SK-N-SH treated with all-trans-retinoic acid at 6 μM for 48 hours (cell line): ENCODE data around the gene SYNDIG1.

ENCODE experiments used
- ATAC-seq: fragments of 200-7000 bp; cut with Tn5 transposase; 3 replicates; pipeline ENCODE4 v1.9.1; 2020; ENCODE audit warnings: mild to moderate bottlenecking, moderate library complexity
- ARNTL ChIP-seq: fragments of 450-650 bp; formaldehyde crosslinking; IDR thresholded peaks from 2 replicates; pipeline ENCODE4 v1.5.0; 2020; ENCODE audit warnings: low read depth, mild to moderate bottlenecking, moderate library complexity, borderline replicate concordance
- BACH2 ChIP-seq: fragments of 250-450 bp; sonication (Bioruptor Pico); IDR thresholded peaks from 2 replicates; pipeline ENCODE4 v1.9.0; 2021; ENCODE audit warnings: mild to moderate bottlenecking, borderline replicate concordance
- CSDC2 ChIP-seq: fragments of 250-450 bp; sonication (Bioruptor Pico); IDR thresholded peaks from 2 replicates; pipeline ENCODE4 v1.5.0; 2020; ENCODE audit warnings: mild to moderate bottlenecking, moderate library complexity
- ESRRG ChIP-seq: fragments of 250-450 bp; sonication (Bioruptor Pico); IDR thresholded peaks from 2 replicates; pipeline ENCODE4 v1.6.1; 2021; ENCODE audit warnings: mild to moderate bottlenecking
- GLIS3 ChIP-seq: fragments of 250-450 bp; sonication (Bioruptor Pico); IDR thresholded peaks from 2 replicates; pipeline ENCODE4 v1.5.0; 2020; ENCODE audit warnings: mild to moderate bottlenecking, moderate library complexity
- ISL1 ChIP-seq: fragments of 250-450 bp; sonication (Bioruptor Pico); IDR thresholded peaks from 2 replicates; pipeline ENCODE4 v2.1.2; 2022; ENCODE audit warnings: mild to moderate bottlenecking, moderate library complexity
- OSR1 ChIP-seq: fragments of 250-450 bp; sonication (Bioruptor Pico); IDR thresholded peaks from 2 replicates; pipeline ENCODE4 v1.8.0; 2022; ENCODE audit warnings: moderate library complexity, mild to moderate bottlenecking, inconsistent platforms
- RARB ChIP-seq: fragments of 250-450 bp; sonication (Bioruptor Pico); IDR thresholded peaks from 2 replicates; pipeline ENCODE4 v1.8.0; 2021; ENCODE audit warnings: mild to moderate bottlenecking, moderate library complexity
- SNAI2 ChIP-seq: fragments of 250-450 bp; sonication (Bioruptor Pico); IDR thresholded peaks from 2 replicates; pipeline ENCODE4 v1.5.0; 2020; ENCODE audit warnings: mild to moderate bottlenecking, moderate library complexity
- TCF4 ChIP-seq: fragments of 250-450 bp; sonication (Bioruptor Pico); IDR thresholded peaks from 2 replicates; pipeline ENCODE4 v1.8.0; 2021; ENCODE audit warnings: mild to moderate bottlenecking, moderate library complexity, borderline replicate concordance
- TOX ChIP-seq: fragments of 250-450 bp; sonication (Bioruptor Pico); IDR thresholded peaks from 2 replicates; pipeline ENCODE4 v1.8.0; 2021; ENCODE audit warnings: mild to moderate bottlenecking, moderate library complexity, borderline replicate concordance
- ZC3H10 ChIP-seq: fragments of 250-450 bp; sonication (Bioruptor Pico); IDR thresholded peaks from 2 replicates; pipeline ENCODE4 v1.5.1; 2021; ENCODE audit warnings: mild to moderate bottlenecking, moderate library complexity
- ZFP3 ChIP-seq: fragments of 250-450 bp; sonication (Bioruptor Pico); IDR thresholded peaks from 2 replicates; pipeline ENCODE4 v1.5.0; 2020; ENCODE audit warnings: mild to moderate bottlenecking, moderate library complexity
- ZFP30 ChIP-seq: fragments of 450-650 bp; formaldehyde crosslinking; IDR thresholded peaks from 2 replicates; pipeline ENCODE4 v1.5.0; 2022; ENCODE audit warnings: mild to moderate bottlenecking, moderate library complexity
- ZNF565 ChIP-seq: fragments of 450-650 bp; formaldehyde crosslinking; conservative IDR thresholded peaks from 2 replicates; pipeline ENCODE4 v1.5.0; 2020; ENCODE audit warnings: low read depth, mild to moderate bottlenecking, moderate library complexity
- ZNF70 ChIP-seq: fragments of 450-650 bp; formaldehyde crosslinking; IDR thresholded peaks from 2 replicates; pipeline ENCODE4 v1.5.0; 2020; ENCODE audit warnings: mild to moderate bottlenecking, moderate library complexity
- ZNF8 ChIP-seq: fragments of 450-650 bp; formaldehyde crosslinking; IDR thresholded peaks from 2 replicates; pipeline ENCODE4 v1.5.0; 2020; ENCODE audit warnings: mild to moderate bottlenecking, moderate library complexity
- TF ChIP-seq, protein P1 (sequence below): fragments of 250-450 bp; sonication (Bioruptor Pico); IDR thresholded peaks from 2 replicates; pipeline ENCODE4 v1.8.0; 2020; ENCODE audit warnings: mild to moderate bottlenecking, moderate library complexity, borderline replicate concordance
- TF ChIP-seq, protein P2 (sequence below): fragments of 250-450 bp; sonication (Bioruptor Pico); IDR thresholded peaks from 2 replicates; pipeline ENCODE4 v1.5.1; 2020; ENCODE audit warnings: low read depth, mild to moderate bottlenecking, moderate library complexity
- TF ChIP-seq, protein P3 (sequence below): fragments of 250-450 bp; sonication (Bioruptor Pico); IDR thresholded peaks from 2 replicates; pipeline ENCODE4 v1.5.1; 2021; ENCODE audit warnings: mild to moderate bottlenecking, moderate library complexity
- TF ChIP-seq, protein P4 (sequence below): fragments of 250-450 bp; sonication (Bioruptor Pico); IDR thresholded peaks from 2 replicates; pipeline ENCODE4 v1.5.0; 2020; ENCODE audit warnings: mild to moderate bottlenecking, moderate library complexity
- TF ChIP-seq, protein P5 (sequence below): fragments of 250-450 bp; sonication (Bioruptor Pico); IDR thresholded peaks from 2 replicates; pipeline ENCODE4 v1.8.0; 2021; ENCODE audit warnings: low read depth, mild to moderate bottlenecking, moderate library complexity, borderline replicate concordance

Gene SYNDIG1

DNA sequence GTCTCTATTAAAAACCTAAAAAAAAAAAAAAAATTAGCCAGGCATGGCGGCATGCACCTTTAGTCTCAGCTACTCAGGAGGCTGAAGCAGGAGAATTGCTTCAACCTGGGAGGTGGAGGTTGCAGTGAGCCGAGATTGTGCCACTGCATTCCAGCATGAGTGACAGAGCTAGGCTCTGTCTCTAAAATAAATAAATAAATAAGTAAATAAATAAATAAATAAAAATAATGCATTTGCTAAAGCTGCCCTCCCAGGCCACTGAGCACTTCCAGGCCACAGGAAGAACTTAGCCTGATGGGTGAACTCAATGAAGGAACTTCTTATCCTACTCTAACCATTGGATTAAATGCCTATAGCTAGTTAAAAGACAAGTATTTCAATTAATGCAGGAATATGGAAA is 104.9 kb downstream of the SYNDIG1 start:
- TF ChIP-seq SNAI2 (CRISPR knock-in tag) (no peak), ZFP3 (no peak), OSR1 (no peak), ARNTL (CRISPR knock-in tag) (no peak), ZFP30 (CRISPR knock-in tag) (no peak), BACH2 (CRISPR knock-in tag) (no peak), TCF4 (CRISPR knock-in tag) (no peak), ZNF70 (no peak), RARB (no peak), ZC3H10 (no peak)
- TF ChIP-seq, protein P1, sequence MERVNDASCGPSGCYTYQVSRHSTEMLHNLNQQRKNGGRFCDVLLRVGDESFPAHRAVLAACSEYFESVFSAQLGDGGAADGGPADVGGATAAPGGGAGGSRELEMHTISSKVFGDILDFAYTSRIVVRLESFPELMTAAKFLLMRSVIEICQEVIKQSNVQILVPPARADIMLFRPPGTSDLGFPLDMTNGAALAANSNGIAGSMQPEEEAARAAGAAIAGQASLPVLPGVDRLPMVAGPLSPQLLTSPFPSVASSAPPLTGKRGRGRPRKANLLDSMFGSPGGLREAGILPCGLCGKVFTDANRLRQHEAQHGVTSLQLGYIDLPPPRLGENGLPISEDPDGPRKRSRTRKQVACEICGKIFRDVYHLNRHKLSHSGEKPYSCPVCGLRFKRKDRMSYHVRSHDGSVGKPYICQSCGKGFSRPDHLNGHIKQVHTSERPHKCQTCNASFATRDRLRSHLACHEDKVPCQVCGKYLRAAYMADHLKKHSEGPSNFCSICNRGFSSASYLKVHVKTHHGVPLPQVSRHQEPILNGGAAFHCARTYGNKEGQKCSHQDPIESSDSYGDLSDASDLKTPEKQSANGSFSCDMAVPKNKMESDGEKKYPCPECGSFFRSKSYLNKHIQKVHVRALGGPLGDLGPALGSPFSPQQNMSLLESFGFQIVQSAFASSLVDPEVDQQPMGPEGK (CRISPR knock-in tag) = no peak
- TF ChIP-seq, protein P2, sequence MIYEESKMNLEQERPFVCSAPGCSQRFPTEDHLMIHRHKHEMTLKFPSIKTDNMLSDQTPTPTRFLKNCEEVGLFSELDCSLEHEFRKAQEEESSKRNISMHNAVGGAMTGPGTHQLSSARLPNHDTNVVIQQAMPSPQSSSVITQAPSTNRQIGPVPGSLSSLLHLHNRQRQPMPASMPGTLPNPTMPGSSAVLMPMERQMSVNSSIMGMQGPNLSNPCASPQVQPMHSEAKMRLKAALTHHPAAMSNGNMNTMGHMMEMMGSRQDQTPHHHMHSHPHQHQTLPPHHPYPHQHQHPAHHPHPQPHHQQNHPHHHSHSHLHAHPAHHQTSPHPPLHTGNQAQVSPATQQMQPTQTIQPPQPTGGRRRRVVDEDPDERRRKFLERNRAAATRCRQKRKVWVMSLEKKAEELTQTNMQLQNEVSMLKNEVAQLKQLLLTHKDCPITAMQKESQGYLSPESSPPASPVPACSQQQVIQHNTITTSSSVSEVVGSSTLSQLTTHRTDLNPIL = no peak
- TF ChIP-seq, protein P3, sequence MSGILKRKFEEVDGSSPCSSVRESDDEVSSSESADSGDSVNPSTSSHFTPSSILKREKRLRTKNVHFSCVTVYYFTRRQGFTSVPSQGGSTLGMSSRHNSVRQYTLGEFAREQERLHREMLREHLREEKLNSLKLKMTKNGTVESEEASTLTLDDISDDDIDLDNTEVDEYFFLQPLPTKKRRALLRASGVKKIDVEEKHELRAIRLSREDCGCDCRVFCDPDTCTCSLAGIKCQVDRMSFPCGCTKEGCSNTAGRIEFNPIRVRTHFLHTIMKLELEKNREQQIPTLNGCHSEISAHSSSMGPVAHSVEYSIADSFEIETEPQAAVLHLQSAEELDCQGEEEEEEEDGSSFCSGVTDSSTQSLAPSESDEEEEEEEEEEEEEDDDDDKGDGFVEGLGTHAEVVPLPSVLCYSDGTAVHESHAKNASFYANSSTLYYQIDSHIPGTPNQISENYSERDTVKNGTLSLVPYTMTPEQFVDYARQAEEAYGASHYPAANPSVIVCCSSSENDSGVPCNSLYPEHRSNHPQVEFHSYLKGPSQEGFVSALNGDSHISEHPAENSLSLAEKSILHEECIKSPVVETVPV = no peak
- no peak for ATAC-seq

DNA sequence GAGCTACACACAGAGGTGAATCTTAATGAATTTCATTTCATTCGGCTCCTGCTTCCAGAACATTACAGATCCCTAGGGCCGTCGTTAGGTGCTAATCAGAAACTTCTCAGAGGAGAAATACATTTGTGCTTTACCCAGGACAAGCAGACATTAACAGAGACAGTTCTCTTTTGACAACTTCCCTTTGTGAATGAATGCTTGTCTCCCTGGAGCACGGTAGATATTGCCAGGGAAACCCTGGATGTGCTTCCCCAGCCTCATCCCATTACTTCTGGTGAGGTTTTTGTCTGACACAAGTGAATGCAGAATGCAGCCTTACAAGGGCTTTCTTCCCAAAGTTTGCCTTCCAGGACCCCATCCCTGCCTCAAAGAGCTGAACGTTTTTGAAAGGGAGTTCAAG is 105.4 kb downstream of the SYNDIG1 start:
- ATAC-seq = no peak
- TF ChIP-seq RARB (no peak), ZNF8 (CRISPR knock-in tag) (no peak), ARNTL (CRISPR knock-in tag) (no peak), ZNF70 (no peak), ISL1 (CRISPR knock-in tag) (no peak), TCF4 (CRISPR knock-in tag) (no peak)

DNA sequence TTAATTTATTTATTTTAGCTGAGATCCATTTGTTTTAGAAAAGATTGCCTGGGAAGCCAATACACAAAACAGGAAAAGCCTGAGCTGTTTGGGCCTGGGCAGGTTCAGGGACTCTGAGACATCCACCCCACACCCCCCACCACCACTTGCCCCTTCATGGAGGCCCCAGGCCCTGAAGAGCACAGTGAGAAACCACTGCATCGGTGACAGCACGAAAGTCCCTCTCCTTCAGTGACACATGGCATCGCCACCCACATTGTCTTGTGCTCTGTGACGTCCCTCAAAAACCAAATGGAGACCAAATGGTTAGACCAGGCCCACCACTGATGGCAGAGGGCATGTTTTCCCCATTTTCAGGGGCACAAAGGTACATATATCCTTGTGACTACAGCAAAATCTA is 106.4 kb downstream of the SYNDIG1 start:
- no peak for ATAC-seq
- no peak for TF ChIP-seq ZNF565 (CRISPR knock-in tag)
- TF ChIP-seq CSDC2 (CRISPR knock-in tag) = no peak
- no peak for TF ChIP-seq ARNTL (CRISPR knock-in tag)
- no peak for TF ChIP-seq ZNF70
- TF ChIP-seq RARB = no peak
- no peak for TF ChIP-seq TOX (CRISPR knock-in tag)
- TF ChIP-seq, protein P4, sequence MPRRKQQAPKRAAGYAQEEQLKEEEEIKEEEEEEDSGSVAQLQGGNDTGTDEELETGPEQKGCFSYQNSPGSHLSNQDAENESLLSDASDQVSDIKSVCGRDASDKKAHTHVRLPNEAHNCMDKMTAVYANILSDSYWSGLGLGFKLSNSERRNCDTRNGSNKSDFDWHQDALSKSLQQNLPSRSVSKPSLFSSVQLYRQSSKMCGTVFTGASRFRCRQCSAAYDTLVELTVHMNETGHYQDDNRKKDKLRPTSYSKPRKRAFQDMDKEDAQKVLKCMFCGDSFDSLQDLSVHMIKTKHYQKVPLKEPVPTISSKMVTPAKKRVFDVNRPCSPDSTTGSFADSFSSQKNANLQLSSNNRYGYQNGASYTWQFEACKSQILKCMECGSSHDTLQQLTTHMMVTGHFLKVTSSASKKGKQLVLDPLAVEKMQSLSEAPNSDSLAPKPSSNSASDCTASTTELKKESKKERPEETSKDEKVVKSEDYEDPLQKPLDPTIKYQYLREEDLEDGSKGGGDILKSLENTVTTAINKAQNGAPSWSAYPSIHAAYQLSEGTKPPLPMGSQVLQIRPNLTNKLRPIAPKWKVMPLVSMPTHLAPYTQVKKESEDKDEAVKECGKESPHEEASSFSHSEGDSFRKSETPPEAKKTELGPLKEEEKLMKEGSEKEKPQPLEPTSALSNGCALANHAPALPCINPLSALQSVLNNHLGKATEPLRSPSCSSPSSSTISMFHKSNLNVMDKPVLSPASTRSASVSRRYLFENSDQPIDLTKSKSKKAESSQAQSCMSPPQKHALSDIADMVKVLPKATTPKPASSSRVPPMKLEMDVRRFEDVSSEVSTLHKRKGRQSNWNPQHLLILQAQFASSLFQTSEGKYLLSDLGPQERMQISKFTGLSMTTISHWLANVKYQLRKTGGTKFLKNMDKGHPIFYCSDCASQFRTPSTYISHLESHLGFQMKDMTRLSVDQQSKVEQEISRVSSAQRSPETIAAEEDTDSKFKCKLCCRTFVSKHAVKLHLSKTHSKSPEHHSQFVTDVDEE = no peak
- TF ChIP-seq, protein P3 = no peak
- no peak for TF ChIP-seq BACH2 (CRISPR knock-in tag)
- no peak for TF ChIP-seq ZNF8 (CRISPR knock-in tag)
- no peak for TF ChIP-seq SNAI2 (CRISPR knock-in tag)
- TF ChIP-seq ZC3H10 = no peak
- TF ChIP-seq, protein P5, sequence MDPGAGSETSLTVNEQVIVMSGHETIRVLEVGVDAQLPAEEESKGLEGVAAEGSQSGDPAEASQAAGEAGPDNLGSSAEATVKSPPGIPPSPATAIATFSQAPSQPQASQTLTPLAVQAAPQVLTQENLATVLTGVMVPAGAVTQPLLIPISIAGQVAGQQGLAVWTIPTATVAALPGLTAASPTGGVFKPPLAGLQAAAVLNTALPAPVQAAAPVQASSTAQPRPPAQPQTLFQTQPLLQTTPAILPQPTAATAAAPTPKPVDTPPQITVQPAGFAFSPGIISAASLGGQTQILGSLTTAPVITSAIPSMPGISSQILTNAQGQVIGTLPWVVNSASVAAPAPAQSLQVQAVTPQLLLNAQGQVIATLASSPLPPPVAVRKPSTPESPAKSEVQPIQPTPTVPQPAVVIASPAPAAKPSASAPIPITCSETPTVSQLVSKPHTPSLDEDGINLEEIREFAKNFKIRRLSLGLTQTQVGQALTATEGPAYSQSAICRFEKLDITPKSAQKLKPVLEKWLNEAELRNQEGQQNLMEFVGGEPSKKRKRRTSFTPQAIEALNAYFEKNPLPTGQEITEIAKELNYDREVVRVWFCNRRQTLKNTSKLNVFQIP (CRISPR knock-in tag) = no peak
- TF ChIP-seq GLIS3 (CRISPR knock-in tag) = no peak
- no peak for TF ChIP-seq ZFP30 (CRISPR knock-in tag)
- no peak for TF ChIP-seq ESRRG
- TF ChIP-seq ISL1 (CRISPR knock-in tag) = no peak
